ENCODE data around the gene HTT-AS. TPM values are rescaled to one million over a fixed set of nuclear protein-coding genes. Genes with fewer than 3 reads are reported as not detected.
A peak's percentile ranks its signal among the peaks of the same experiment; 100 is the strongest.

HTT-AS gene
- total RNA-seq, 2 experiments from 2014 or later, result not detected

GRCh38 chr4:3040452-3041191 lies 33.7 kb downstream of the HTT-AS start:
- Mint-ChIP-seq H3K9me3 (ENCODE audit: low read depth) (peaks cover 5% of the 10 kb centered on the region), H3K4me3 (no peak overlapping the region), H3K4me1 (peaks cover 47% of the 10 kb centered on the region), H3K36me3 (ENCODE audit: low read depth) (peaks cover 4% of the 10 kb centered on the region), H3K27ac (no peak overlapping the region), H3K27me3 (peaks cover 6% of the 10 kb centered on the region)
- ChIA-PET POLR2A (interaction anchor here (0.6 kb wide), 1 partner anchor 27 kb away, joined by 3 read pairs; no protein-coding TSS in a partner anchor), CTCF (interaction anchor here (1.7 kb wide), 1 partner anchor 77 kb away, joined by 4 read pairs; the partner anchor contains the start of gene GRK4)
- ATAC-seq (no peak), DNase-seq (no peak)
- intact Hi-C loops (cut with DNase I, micrococcal nuclease), result no loop called here

- H3K4me3 Mint-ChIP-seq, result no peak overlapping the region
- no peak for ATAC-seq
- ChIA-PET CTCF (interaction anchor here (1.0 to 1.7 kb wide), 2 partner anchors 19 to 76 kb away, joined by 3 to 4 read pairs; partner anchors contain the start of gene GRK4), POLR2A (no interaction called here)
- intact Hi-C loops (cut with DNase I, micrococcal nuclease), result no loop called here
- no peak for DNase-seq
- H3K27me3 Mint-ChIP-seq, result peaks cover 6% of the 10 kb centered on the region
- peaks cover 39% of the 10 kb centered on the region for H3K4me1 Mint-ChIP-seq
- no peaks in the 10 kb centered on the region for H3K9me3 Mint-ChIP-seq (ENCODE audit: low read depth)
- no peak overlapping the region for H3K27ac Mint-ChIP-seq
- no peaks in the 10 kb centered on the region for H3K36me3 Mint-ChIP-seq (ENCODE audit: low read depth)
Observed at GRCh38 chr4:3039706-3040366, 34.5 kb downstream of the HTT-AS start.

GRCh38 chr4:3037957-3038461 lies 36.3 kb downstream of the HTT-AS start:
- DNase-seq (peak; percentile 29), ATAC-seq (peak; percentile 19)
- peak overlapping the region; percentile 34 for H3K4me3 Mint-ChIP-seq
- ChIA-PET POLR2A (interaction anchor here (0.6 to 0.8 kb wide), 2 partner anchors 24 to 75 kb away, joined by 6 to 10 read pairs; partner anchors contain the start of genes GRK4 and NOP14), CTCF (interaction anchor here (0.7 to 1.6 kb wide), 10 partner anchors 10 to 84 kb away, joined by 3 to 19 read pairs (median 4); no protein-coding TSS in a partner anchor)
- H3K27me3 Mint-ChIP-seq, result peaks cover 6% of the 10 kb centered on the region
- H3K9me3 Mint-ChIP-seq (ENCODE audit: low read depth), result no peaks in the 10 kb centered on the region
- peaks cover 36% of the 10 kb centered on the region for H3K4me1 Mint-ChIP-seq
- peak overlapping the region; percentile 11 for H3K27ac Mint-ChIP-seq
- intact Hi-C loops (cut with DNase I, micrococcal nuclease), result loop anchor here (1.0 to 2.0 kb wide), 4 partner anchors 29 to 274 kb away; no protein-coding TSS in a partner anchor
- no peaks in the 10 kb centered on the region for H3K36me3 Mint-ChIP-seq (ENCODE audit: low read depth)

GRCh38 chr4:3036131-3036952 lies 38.0 kb downstream of the HTT-AS start:
- intact Hi-C loops (cut with DNase I, micrococcal nuclease), result loop anchor here in 1 of 2 experiments (2.0 kb wide), 1 partner anchor 58 kb away; no protein-coding TSS in a partner anchor
- Mint-ChIP-seq H3K27me3 (peaks cover 6% of the 10 kb centered on the region), H3K4me3 (no peak overlapping the region), H3K36me3 (ENCODE audit: low read depth) (no peaks in the 10 kb centered on the region), H3K27ac (no peak overlapping the region), H3K9me3 (ENCODE audit: low read depth) (no peaks in the 10 kb centered on the region), H3K4me1 (peaks cover 25% of the 10 kb centered on the region)
- ChIA-PET CTCF (interaction anchor here (0.6 to 1.9 kb wide), 10 partner anchors 21 to 688 kb away, joined by 3 to 10 read pairs (median 3); partner anchors contain the start of genes GRK4 and NOP14), POLR2A (no interaction called here)
- DNase-seq (no peak), ATAC-seq (no peak)

GRCh38 chr4:3035674-3036073 lies 38.7 kb downstream of the HTT-AS start:
- Mint-ChIP-seq H3K27ac (no peak overlapping the region), H3K27me3 (peaks cover 6% of the 10 kb centered on the region), H3K4me3 (no peak overlapping the region), H3K36me3 (ENCODE audit: low read depth) (no peaks in the 10 kb centered on the region), H3K9me3 (ENCODE audit: low read depth) (no peaks in the 10 kb centered on the region), H3K4me1 (peaks cover 20% of the 10 kb centered on the region)
- no peak for DNase-seq
- intact Hi-C loops (cut with DNase I, micrococcal nuclease), result loop anchor here in 1 of 2 experiments (2.0 kb wide), 1 partner anchor 57 kb away; no protein-coding TSS in a partner anchor
- ChIA-PET POLR2A (no interaction called here), CTCF (interaction anchor here (0.7 to 1.9 kb wide), 4 partner anchors 25 to 143 kb away, joined by 3 to 10 read pairs (median 4); no protein-coding TSS in a partner anchor)
- ATAC-seq, result no peak

- Mint-ChIP-seq H3K9me3 (ENCODE audit: low read depth) (no peaks in the 10 kb centered on the region), H3K36me3 (ENCODE audit: low read depth) (no peaks in the 10 kb centered on the region), H3K4me1 (peaks cover 18% of the 10 kb centered on the region), H3K27me3 (peaks cover 6% of the 10 kb centered on the region), H3K4me3 (no peak overlapping the region), H3K27ac (no peak overlapping the region)
- ChIA-PET POLR2A (no interaction called here), CTCF (interaction anchor here (0.7 to 1.9 kb wide), 4 partner anchors 25 to 143 kb away, joined by 3 to 10 read pairs (median 4); no protein-coding TSS in a partner anchor)
- no peak for ATAC-seq
- intact Hi-C loops (cut with DNase I, micrococcal nuclease), result no loop called here
- no peak for DNase-seq
Observed at GRCh38 chr4:3035249-3035648, 39.1 kb downstream of the HTT-AS start.

GRCh38 chr4:3034231-3034630 lies 40.1 kb downstream of the HTT-AS start:
- intact Hi-C loops (cut with DNase I, micrococcal nuclease), result no loop called here
- ATAC-seq, result no peak
- DNase-seq, result no peak
- no peaks in the 10 kb centered on the region for H3K36me3 Mint-ChIP-seq (ENCODE audit: low read depth)
- no peak overlapping the region for H3K27ac Mint-ChIP-seq
- H3K27me3 Mint-ChIP-seq, result peaks cover 6% of the 10 kb centered on the region
- ChIA-PET POLR2A (no interaction called here), CTCF (interaction anchor here (0.7 to 0.9 kb wide), 2 partner anchors 40 to 56 kb away, joined by 3 read pairs; no protein-coding TSS in a partner anchor)
- H3K4me1 Mint-ChIP-seq, result peaks cover 18% of the 10 kb centered on the region
- no peaks in the 10 kb centered on the region for H3K9me3 Mint-ChIP-seq (ENCODE audit: low read depth)
- no peak overlapping the region for H3K4me3 Mint-ChIP-seq

GRCh38 chr4:3031357-3032082 lies 42.8 kb downstream of the HTT-AS start:
- ATAC-seq (no peak), DNase-seq (no peak)
- intact Hi-C loops (cut with DNase I, micrococcal nuclease), result no loop called here
- CTCF ChIA-PET, result interaction anchor here (0.6 to 2.1 kb wide), 2 partner anchors 22 to 1228 kb away, joined by 3 to 8 read pairs; no protein-coding TSS in a partner anchor
- no peaks in the 10 kb centered on the region for H3K27me3 Mint-ChIP-seq
- H3K4me3 Mint-ChIP-seq, result no peak overlapping the region
- H3K36me3 Mint-ChIP-seq (ENCODE audit: low read depth), result no peaks in the 10 kb centered on the region
- no peak overlapping the region for H3K27ac Mint-ChIP-seq
- no peaks in the 10 kb centered on the region for H3K9me3 Mint-ChIP-seq (ENCODE audit: low read depth)
- POLR2A ChIA-PET, result no interaction called here
- no peaks in the 10 kb centered on the region for H3K4me1 Mint-ChIP-seq

GRCh38 chr4:3030566-3031356 lies 43.6 kb downstream of the HTT-AS start:
- Mint-ChIP-seq H3K9me3 (ENCODE audit: low read depth) (no peaks in the 10 kb centered on the region), H3K27me3 (no peaks in the 10 kb centered on the region), H3K4me3 (no peak overlapping the region), H3K36me3 (ENCODE audit: low read depth) (no peaks in the 10 kb centered on the region), H3K27ac (no peak overlapping the region), H3K4me1 (no peaks in the 10 kb centered on the region)
- POLR2A ChIA-PET, result no interaction called here
- no peak for DNase-seq
- CTCF ChIA-PET, result no interaction called here
- intact Hi-C loops (cut with DNase I, micrococcal nuclease), result no loop called here
- no peak for ATAC-seq

- Mint-ChIP-seq H3K4me3 (no peak overlapping the region), H3K36me3 (ENCODE audit: low read depth) (no peaks in the 10 kb centered on the region), H3K27ac (no peak overlapping the region), H3K27me3 (no peaks in the 10 kb centered on the region), H3K4me1 (no peaks in the 10 kb centered on the region), H3K9me3 (ENCODE audit: low read depth) (no peaks in the 10 kb centered on the region)
- ChIA-PET POLR2A (no interaction called here), CTCF (interaction anchor here (0.6 kb wide), 1 partner anchor 422 kb away, joined by 3 read pairs; no protein-coding TSS in a partner anchor)
- intact Hi-C loops (cut with DNase I, micrococcal nuclease), result no loop called here
- ATAC-seq (no peak), DNase-seq (no peak)
Observed at GRCh38 chr4:3029464-3029863, 44.9 kb downstream of the HTT-AS start.

All from activated CD4-positive, alpha-beta T cell treated with anti-CD3 and anti-CD28 coated beads for 36 hours (primary cell).